HEK293 (cell line): ENCODE measurements around the gene VAMP8.
A peak's percentile ranks its signal among the peaks of the same experiment; 100 is the strongest.
"Not testable (repeated sequence)": the region's sequence is repeated elsewhere in the genome, so short reads cannot be mapped to it uniquely, and the experiment has no call there.

ENCODE experiments used
- CTCF ChIA-PET: fragments of 350-600 bp; formaldehyde crosslinking; extraction: SDS; loops from one replicate; lab custom pipeline; 2021; ENCODE audit warnings: antibody characterized with exemption; lab: Yijun Ruan, JAX
- POLR2A ChIA-PET: fragments of 300-600 bp; formaldehyde crosslinking; extraction: SDS; loops from one replicate; lab custom pipeline; 2020; ENCODE audit warnings: antibody characterized with exemption, inconsistent platforms; lab: Yijun Ruan, JAX
- H3K27ac ChIP-seq: fragments of 200-500 bp; sonication (Bioruptor generic); 2 replicates; pipeline ENCODE4 v1.5.1; 2014; ENCODE audit warnings: low read depth, low read length, control low read depth, inconsistent platforms; ENCODE audit errors: extremely low read depth
- H3K36me3 ChIP-seq, 2 experiments: fragments of 200-500 bp in 1 of 2; sonication (Bioruptor generic) in 1 of 2; 1 replicate in 1 of 2; 2 replicates in 1 of 2; pipeline ENCODE4 v1.5.1; 2014 to 2017; ENCODE audit warnings: inconsistent platforms in 2 of 2, low read length in 2 of 2; ENCODE audit not compliant: control insufficient read depth in 2 of 2, insufficient read depth in 1 of 2
- H3K4me1 ChIP-seq: fragments of 200-500 bp; sonication (Bioruptor generic); 2 replicates; pipeline ENCODE4 v1.5.1; 2014; ENCODE audit warnings: mild to moderate bottlenecking, low read length, inconsistent platforms; ENCODE audit not compliant: control insufficient read depth, insufficient read depth
- H3K4me3 ChIP-seq: 2 replicates; pipeline ENCODE4 v1.5.1; 2011; ENCODE audit warnings: low read depth, mild to moderate bottlenecking, control low read depth, low read length, moderate library complexity
- H3K9me3 ChIP-seq: fragments of 200-500 bp; sonication (Bioruptor generic); 2 replicates; pipeline ENCODE4 v1.5.1; 2014; ENCODE audit warnings: low read depth, low read length, inconsistent platforms; ENCODE audit not compliant: control insufficient read depth, insufficient read depth
- BCL6B ChIP-seq: fragments of 450-650 bp; formaldehyde crosslinking; IDR thresholded peaks from 2 replicates; pipeline ENCODE4 v1.5.1; 2017; ENCODE audit warnings: missing biosample characterization, missing genetic modification characterization
- FEZF1 ChIP-seq: fragments of 450-650 bp; formaldehyde crosslinking; IDR thresholded peaks from 2 replicates; pipeline ENCODE4 v1.5.1; 2016; ENCODE audit warnings: missing biosample characterization, missing genetic modification characterization
- GFI1B ChIP-seq: fragments of 450-650 bp; formaldehyde crosslinking; IDR thresholded peaks from 2 replicates; pipeline ENCODE4 v1.5.1; 2016; ENCODE audit warnings: missing biosample characterization, missing genetic modification characterization
- KLF17 ChIP-seq: fragments of 450-650 bp; formaldehyde crosslinking; IDR thresholded peaks from 2 replicates; pipeline ENCODE4 v1.5.1; 2016; ENCODE audit warnings: missing biosample characterization, missing genetic modification characterization
- SP7 ChIP-seq: fragments of 450-650 bp; formaldehyde crosslinking; IDR thresholded peaks from 2 replicates; pipeline ENCODE4 v1.5.1; 2016; ENCODE audit warnings: missing biosample characterization, missing genetic modification characterization
- TSHZ1 ChIP-seq: fragments of 450-650 bp; formaldehyde crosslinking; IDR thresholded peaks from 2 replicates; pipeline ENCODE4 v1.5.1; 2016; ENCODE audit warnings: missing biosample characterization, missing genetic modification characterization, borderline replicate concordance
- WT1 ChIP-seq: fragments of 450-650 bp; formaldehyde crosslinking; IDR thresholded peaks from 2 replicates; pipeline ENCODE4 v1.5.1; 2016; ENCODE audit warnings: missing biosample characterization, missing genetic modification characterization
- ZBTB17 ChIP-seq: fragments of 450-650 bp; formaldehyde crosslinking; IDR thresholded peaks from 2 replicates; pipeline ENCODE4 v1.5.1; 2016; ENCODE audit warnings: missing biosample characterization, missing genetic modification characterization
- ZEB2 ChIP-seq: fragments of 450-650 bp; formaldehyde crosslinking; IDR thresholded peaks from 2 replicates; pipeline ENCODE4 v1.5.1; 2016; ENCODE audit warnings: missing biosample characterization, missing genetic modification characterization
- ZNF169 ChIP-seq: fragments of 450-650 bp; formaldehyde crosslinking; IDR thresholded peaks from 2 replicates; pipeline ENCODE4 v1.5.1; 2016; ENCODE audit warnings: missing biosample characterization, missing genetic modification characterization
- ZNF2 ChIP-seq: fragments of 450-650 bp; formaldehyde crosslinking; IDR thresholded peaks from 2 replicates; pipeline ENCODE4 v1.5.1; 2016; ENCODE audit warnings: missing biosample characterization, missing genetic modification characterization
- ZNF350 ChIP-seq: fragments of 450-650 bp; formaldehyde crosslinking; IDR thresholded peaks from 2 replicates; pipeline ENCODE4 v1.5.0; 2017; ENCODE audit warnings: missing biosample characterization, mild to moderate bottlenecking, missing genetic modification characterization
- ZNF394 ChIP-seq: fragments of 450-650 bp; formaldehyde crosslinking; IDR thresholded peaks from 2 replicates; pipeline ENCODE4 v1.5.1; 2016; ENCODE audit warnings: missing biosample characterization, missing genetic modification characterization, mild to moderate bottlenecking, moderate library complexity, borderline replicate concordance
- ZNF501 ChIP-seq: fragments of 450-650 bp; formaldehyde crosslinking; IDR thresholded peaks from 2 replicates; pipeline ENCODE4 v1.5.1; 2016; ENCODE audit warnings: missing biosample characterization, missing genetic modification characterization
- ZNF626 ChIP-seq: fragments of 450-650 bp; sonication (Bioruptor Pico); formaldehyde crosslinking; IDR thresholded peaks from 2 replicates; pipeline ENCODE4 v1.5.1; 2018; ENCODE audit warnings: missing biosample characterization, missing genetic modification characterization, inconsistent platforms
- ZNF629 ChIP-seq: fragments of 450-650 bp; formaldehyde crosslinking; IDR thresholded peaks from 2 replicates; pipeline ENCODE4 v1.5.1; 2017; ENCODE audit warnings: missing biosample characterization, missing genetic modification characterization
- ZNF658 ChIP-seq: fragments of 450-650 bp; formaldehyde crosslinking; IDR thresholded peaks from 2 replicates; pipeline ENCODE4; 2016; ENCODE audit warnings: missing biosample characterization, missing genetic modification characterization
- ZNF792 ChIP-seq: fragments of 450-650 bp; formaldehyde crosslinking; IDR thresholded peaks from 2 replicates; pipeline ENCODE4 v1.5.1; 2016; ENCODE audit warnings: missing biosample characterization, missing genetic modification characterization
- ZSCAN5A ChIP-seq: fragments of 450-650 bp; formaldehyde crosslinking; IDR thresholded peaks from 2 replicates; pipeline ENCODE4 v1.5.1; 2016; ENCODE audit warnings: missing biosample characterization, missing genetic modification characterization

The VAMP8 gene

GRCh38 chr2:85542777-85543176, 34.6 kb upstream of the VAMP8 start (continued):
- TF ChIP-seq ZSCAN5A (tag by site-specific recombination) (no peak), ZNF658 (tag by site-specific recombination) (no peak), BCL6B (no peak), ZNF394 (no peak), ZNF792 (no peak)

- CTCF ChIA-PET: interaction anchor here (0.7 to 3.5 kb wide), 2 partner anchors 123 to 125 kb away, joined by 4 to 10 read pairs; no protein-coding TSS in a partner anchor
- peaks cover 29 to 91% of the 10 kb centered on the region in 2 experiments for H3K36me3 ChIP-seq
- not testable (repeated sequence) for H3K9me3 ChIP-seq, H3K27ac ChIP-seq, H3K4me1 ChIP-seq, H3K4me3 ChIP-seq
- POLR2A ChIA-PET: interaction anchor here (1.0 to 3.2 kb wide), 6 partner anchors 10 to 124 kb away, joined by 3 to 15 read pairs (median 4); partner anchors contain the start of gene GGCX
- TF ChIP-seq SP7 (tag by site-specific recombination): peak; percentile 95
- TF ChIP-seq GFI1B: 0 out of 2 replicates have a peak, but pooled peaks have one; percentile 42
- TF ChIP-seq ZNF629 (tag by site-specific recombination): peak; percentile 50
- 0 out of 2 replicates have a peak, but pooled peaks have one; percentile 30 for TF ChIP-seq ZNF501 (tag by site-specific recombination)
- TF ChIP-seq FEZF1 (tag by site-specific recombination): peak; percentile 88
- peak; percentile 48; the same call in 1 of the 2 replicates for TF ChIP-seq ZEB2
- TF ChIP-seq ZBTB17 (tag by site-specific recombination): 0 out of 2 replicates have a peak, but pooled peaks have one; percentile 35
- TF ChIP-seq WT1 (tag by site-specific recombination): peak; percentile 99
- TF ChIP-seq KLF17 (tag by site-specific recombination): 0 out of 2 replicates have a peak, but pooled peaks have one; percentile 25
Observed at GRCh38 chr2:85544254-85544691, 33.1 kb upstream of the VAMP8 start.

GRCh38 chr2:85544915-85545779, 32.2 kb upstream of the VAMP8 start:
- H3K4me1 ChIP-seq, H3K9me3 ChIP-seq, H3K27ac ChIP-seq, H3K4me3 ChIP-seq: not testable (repeated sequence)
- peaks cover 37 to 92% of the 10 kb centered on the region in 2 experiments for H3K36me3 ChIP-seq
- ChIA-PET CTCF (interaction anchor here (0.7 to 3.5 kb wide), 5 partner anchors 74 to 153 kb away, joined by 3 to 15 read pairs (median 6); no protein-coding TSS in a partner anchor), POLR2A (interaction anchor here (0.6 to 12.3 kb wide), 17 partner anchors 6 to 154 kb away, joined by 3 to 106 read pairs (median 6); partner anchors contain the start of genes C2orf68, GGCX, MAT2A and RNF181)

GRCh38 chr2:85545780-85546240, 31.6 kb upstream of the VAMP8 start:
- peaks cover 37 to 92% of the 10 kb centered on the region in 2 experiments for H3K36me3 ChIP-seq
- CTCF ChIA-PET: interaction anchor here (1.2 to 3.5 kb wide), 4 partner anchors 75 to 154 kb away, joined by 3 to 15 read pairs (median 8); no protein-coding TSS in a partner anchor
- H3K27ac ChIP-seq: no peak overlapping the region
- TF ChIP-seq BCL6B (no peak), TSHZ1 (no peak), ZNF2 (no peak), ZNF350 (tag by site-specific recombination) (no peak), ZNF626 (no peak), ZNF169 (no peak)

More at GRCh38 chr2:85545780-85546240, 31.6 kb upstream of the VAMP8 start:
- POLR2A ChIA-PET: interaction anchor here (0.8 to 12.3 kb wide), 15 partner anchors 7 to 155 kb away, joined by 3 to 106 read pairs (median 6); partner anchors contain the start of genes C2orf68, GGCX, MAT2A and RNF181
- H3K4me1 ChIP-seq: no peaks in the 10 kb centered on the region
- no peak overlapping the region for H3K4me3 ChIP-seq
- no peaks in the 10 kb centered on the region for H3K9me3 ChIP-seq
